Measurements from ENCODE around the gene OPALIN.

- TF ChIP-seq CTCF (IDR thresholded peaks at IDR 0.05; ENCODE audit: poor library complexity) (no peak), EZH2 (IDR thresholded peaks at IDR 0.05; ENCODE audit: borderline replicate concordance) (no peak)
Measured at GRCh38 chr10:96304230-96304629, 54.6 kb downstream of the OPALIN start, which contains the start of gene DNTT.

Data from hepatocyte (in vitro differentiated cells).